A204.1 (cell line): ENCODE results near the gene ID3.

Experiments used
- FAIRE-seq: peaks from 2 replicates; lab custom pipeline; 2012; peaks lifted over from hg19 to GRCh38; lab: Jason Lieb, UNC

The ID3 gene

GRCh38 chr1:23525558-23526250 is 33.6 kb downstream of the ID3 start:
- FAIRE-seq = no peak

- no peak for FAIRE-seq
Measured at GRCh38 chr1:23524716-23525401, 34.4 kb downstream of the ID3 start.

GRCh38 chr1:23524163-23524562 is 35.1 kb downstream of the ID3 start:
- FAIRE-seq = no peak

GRCh38 chr1:23522244-23522982 is 36.9 kb downstream of the ID3 start:
- no peak for FAIRE-seq

GRCh38 chr1:23521588-23521987 is 37.7 kb downstream of the ID3 start:
- no peak for FAIRE-seq

- FAIRE-seq = no peak
Measured at GRCh38 chr1:23517581-23517980, 41.7 kb downstream of the ID3 start.

- no peak for FAIRE-seq
Measured at GRCh38 chr1:23515905-23516304, 43.4 kb downstream of the ID3 start.

- no peak for FAIRE-seq
Measured at GRCh38 chr1:23514111-23514679, 45.1 kb downstream of the ID3 start.

GRCh38 chr1:23509896-23510295 is 49.4 kb downstream of the ID3 start:
- no peak for FAIRE-seq
